HL-60 (cell line): ENCODE results near the gene IFRD1.

Source experiments
- CTCF ChIP-seq: IDR thresholded peaks from one replicate; pipeline ENCODE4 v1.5.1; 2011; ENCODE audit warnings: low read length, control low read depth, inconsistent platforms; ENCODE audit not compliant: insufficient read depth
- GABPA ChIP-seq: IDR thresholded peaks from 2 replicates; pipeline ENCODE4 v1.6.1; 2012; ENCODE audit warnings: low read depth
- POLR2AphosphoS5 ChIP-seq: IDR thresholded peaks from 2 replicates; pipeline ENCODE4 v1.6.1; 2012; ENCODE audit warnings: low read depth
- REST ChIP-seq: IDR thresholded peaks from 2 replicates; pipeline ENCODE4 v1.6.1; 2012; ENCODE audit warnings: low read depth; ENCODE audit not compliant: insufficient replicate concordance
- SPI1 ChIP-seq: IDR thresholded peaks from 2 replicates; pipeline ENCODE4 v1.6.1; 2012; ENCODE audit warnings: low read depth, mild to moderate bottlenecking, borderline replicate concordance

- TF ChIP-seq GABPA: no peak
- no peak for TF ChIP-seq CTCF
- TF ChIP-seq POLR2AphosphoS5: no peak
- no peak for TF ChIP-seq REST
- no peak for TF ChIP-seq SPI1
These were observed 37.4 kb downstream of the IFRD1 start for GRCh38 chr7:112487457-112488263.
